Vein endothelial cell (primary cell): ENCODE measurements around the gene PLD3. TPM values are rescaled to one million over a fixed set of nuclear protein-coding genes. Genes with fewer than 3 reads are reported as not detected.

Experiments used
- small RNA-seq: library from RNA; depleted of rRNA; stranded (forward); fragments of <200 nt; gene quantifications from one replicate; pipeline ENCODE3, GENCODE V24; 2012
- total RNA-seq: library from RNA; depleted of rRNA; stranded (reverse); fragments of >200 nt; gene quantifications from 2 replicates; pipeline ENCODE4 v1.2.3, GENCODE V29; 2012

Gene PLD3
- total RNA-seq: 202 and 270 TPM in 2 replicates

GRCh38 chr19:40348125-40348913, at the start of gene PLD3, which contains the start of gene C19orf47:
PLD3 (plus strand) TSS chr19:40348695; CDS start chr19:40366484, 17,789 bp downstream.
C19orf47 (minus strand) TSS chr19:40348397; CDS start chr19:40341857, 6,540 bp downstream.

GRCh38 chr19:40390084-40390742, 41.7 kb downstream of the PLD3 start, which contains the start of gene HIPK4:
HIPK4 (minus strand) TSS chr19:40390181; CDS start chr19:40389902, 279 bp downstream.

GRCh38 chr19:40413291-40413845, 64.9 kb downstream of the PLD3 start, which contains the start of gene PRX:
PRX (minus strand) TSS chr19:40413378; CDS start chr19:40407932, 5,446 bp downstream.

GRCh38 chr19:40425450-40426287, 77.2 kb downstream of the PLD3 start, which contains the start of gene SERTAD1:
SERTAD1 (minus strand) TSS chr19:40425992; CDS start chr19:40423546, 2,446 bp downstream.

Small RNAs within 50 kb of the gene (small RNA-seq; reads per million reads assigned to genes)
- gene MIR6796 (not detected), gene RF00019 (not detected), gene RNU6-945P (not detected)

Other genes with a start within 250 kb of the PLD3 start
- 8.5 and 8.7 TPM in 2 replicates for gene MAP3K10, start 157.3 kb upstream of the PLD3 start, total RNA-seq
- not detected in 2 replicates for gene TTC9B, start 130.3 kb upstream of the PLD3 start, total RNA-seq
- under 0.01 TPM in 1 of 2 replicates, not detected in the other for gene CCNP, start 122.0 kb upstream of the PLD3 start, total RNA-seq
- gene AKT2, start 63.4 kb upstream of the PLD3 start, total RNA-seq: 40.0 and 45.1 TPM in 2 replicates
- gene C19orf47, start 298 bp upstream of the PLD3 start, total RNA-seq: 7.3 and 7.8 TPM in 2 replicates
- gene HIPK4, start 41.5 kb downstream of the PLD3 start, total RNA-seq: under 0.01 and 0.10 TPM in 2 replicates
- 1.2 and 1.3 TPM in 2 replicates for gene PRX, start 64.7 kb downstream of the PLD3 start, total RNA-seq
- gene SERTAD1, start 77.3 kb downstream of the PLD3 start, total RNA-seq: 11.4 and 16.3 TPM in 2 replicates
- 28.3 and 34.3 TPM in 2 replicates for gene SERTAD3, start 95.6 kb downstream of the PLD3 start, total RNA-seq
- 41.4 and 51.0 TPM in 2 replicates for gene BLVRB, start 117.0 kb downstream of the PLD3 start, total RNA-seq
- gene SPTBN4, start 118.3 kb downstream of the PLD3 start, total RNA-seq: not detected in 2 replicates
- gene SHKBP1, start 228.2 kb downstream of the PLD3 start, total RNA-seq: 20.2 and 29.7 TPM in 2 replicates